Fibroblast of villous mesenchyme (primary cell): ENCODE results near the gene FAM174B. TPM values are rescaled to one million over a fixed set of nuclear protein-coding genes. Genes with fewer than 3 reads are reported as not detected.
A peak's percentile ranks its signal among the peaks of the same experiment; 100 is the strongest.

ENCODE experiments used
- DNase-seq: peaks from one replicate; pipeline ENCODE4 v3.0.0-alpha.2; 2010; ENCODE audit warnings: low read depth
- H3K4me3 ChIP-seq: 2 replicates; pipeline ENCODE4 v1.5.1; 2011; ENCODE audit warnings: low read depth, mild to moderate bottlenecking, low read length
- total RNA-seq: library from RNA; depleted of rRNA; stranded (reverse); fragments of >200 nt; gene quantifications from 2 replicates; pipeline ENCODE4 v1.2.3, GENCODE V29; 2012
- TF ChIP-seq, protein P1 (sequence below): IDR thresholded peaks from 2 replicates; pipeline ENCODE4 v1.5.1; 2012; ENCODE audit warnings: low read depth, mild to moderate bottlenecking, low read length; ENCODE audit not compliant: insufficient read depth

The FAM174B gene
- 0.97 and 3.9 TPM in 2 replicates for total RNA-seq

DNA sequence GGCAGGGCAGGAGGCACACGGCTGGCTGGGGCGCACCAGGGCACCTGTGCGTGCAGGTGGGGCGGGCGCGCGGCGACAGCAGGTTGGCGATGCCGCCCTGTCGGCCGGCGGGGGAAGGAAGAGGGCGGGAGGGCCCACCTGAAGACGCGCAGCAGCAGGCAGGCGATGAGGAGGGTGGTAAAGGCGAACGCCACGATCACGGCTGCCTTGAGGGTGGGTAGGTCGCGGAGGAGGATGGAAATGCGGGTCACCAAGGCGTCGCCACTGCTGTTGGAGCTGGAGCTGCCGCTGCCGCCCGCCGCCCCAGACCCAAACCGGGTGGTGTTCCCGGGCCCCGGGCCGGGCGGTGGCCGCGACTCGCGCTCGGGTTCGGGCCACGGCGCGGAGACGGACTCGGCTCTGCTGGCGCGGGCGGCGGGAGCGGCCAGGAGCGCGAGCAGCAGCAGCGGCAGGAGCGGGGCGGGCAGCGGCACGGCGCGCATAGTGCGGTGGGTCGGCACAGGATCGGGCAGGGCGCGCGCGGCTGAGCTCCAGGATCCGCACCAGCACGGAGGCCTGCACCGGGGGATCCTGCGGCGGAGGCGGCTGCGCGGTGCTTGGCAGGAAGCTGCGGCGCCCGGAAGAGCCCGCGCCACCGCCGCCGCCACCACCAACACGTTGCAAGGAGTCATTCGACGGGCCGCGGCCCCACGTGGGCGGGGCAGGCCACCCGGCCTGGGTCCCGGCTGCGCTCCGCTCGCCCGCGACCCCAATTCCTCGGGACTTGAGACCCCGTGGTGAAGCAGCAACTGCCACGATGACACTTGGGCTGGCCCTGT, at the start of gene FAM174B:
FAM174B (minus strand) TSS at position 598 of the 818 bp plus-strand sequence.
- DNase-seq = peak; percentile 25
- TF ChIP-seq, protein P1, sequence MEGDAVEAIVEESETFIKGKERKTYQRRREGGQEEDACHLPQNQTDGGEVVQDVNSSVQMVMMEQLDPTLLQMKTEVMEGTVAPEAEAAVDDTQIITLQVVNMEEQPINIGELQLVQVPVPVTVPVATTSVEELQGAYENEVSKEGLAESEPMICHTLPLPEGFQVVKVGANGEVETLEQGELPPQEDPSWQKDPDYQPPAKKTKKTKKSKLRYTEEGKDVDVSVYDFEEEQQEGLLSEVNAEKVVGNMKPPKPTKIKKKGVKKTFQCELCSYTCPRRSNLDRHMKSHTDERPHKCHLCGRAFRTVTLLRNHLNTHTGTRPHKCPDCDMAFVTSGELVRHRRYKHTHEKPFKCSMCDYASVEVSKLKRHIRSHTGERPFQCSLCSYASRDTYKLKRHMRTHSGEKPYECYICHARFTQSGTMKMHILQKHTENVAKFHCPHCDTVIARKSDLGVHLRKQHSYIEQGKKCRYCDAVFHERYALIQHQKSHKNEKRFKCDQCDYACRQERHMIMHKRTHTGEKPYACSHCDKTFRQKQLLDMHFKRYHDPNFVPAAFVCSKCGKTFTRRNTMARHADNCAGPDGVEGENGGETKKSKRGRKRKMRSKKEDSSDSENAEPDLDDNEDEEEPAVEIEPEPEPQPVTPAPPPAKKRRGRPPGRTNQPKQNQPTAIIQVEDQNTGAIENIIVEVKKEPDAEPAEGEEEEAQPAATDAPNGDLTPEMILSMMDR = no peak
- H3K4me3 ChIP-seq = peak within 1 kb of the TSS; percentile 23

DNA sequence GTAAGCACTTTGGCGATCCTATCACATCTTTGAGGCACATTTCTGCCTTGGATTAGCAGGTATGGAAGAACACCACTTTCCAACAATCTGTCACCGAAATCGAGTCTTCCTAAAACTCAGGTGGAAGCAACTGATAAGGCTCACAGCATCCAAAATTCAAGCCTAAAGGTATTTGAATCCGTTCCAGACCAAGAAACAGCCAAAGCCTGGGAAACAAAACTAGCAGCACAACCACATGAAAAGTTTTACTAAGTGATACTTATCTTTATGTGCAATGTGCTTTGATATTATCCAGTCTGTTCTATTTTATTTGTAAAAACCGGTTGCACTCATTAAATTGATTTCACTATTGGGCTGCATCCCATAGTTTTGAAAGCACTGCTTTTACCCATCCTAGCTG, 40.5 kb upstream of the FAM174B start:
- TF ChIP-seq, protein P1 = no peak
- no peak for DNase-seq
- no peak overlapping the region for H3K4me3 ChIP-seq

DNA sequence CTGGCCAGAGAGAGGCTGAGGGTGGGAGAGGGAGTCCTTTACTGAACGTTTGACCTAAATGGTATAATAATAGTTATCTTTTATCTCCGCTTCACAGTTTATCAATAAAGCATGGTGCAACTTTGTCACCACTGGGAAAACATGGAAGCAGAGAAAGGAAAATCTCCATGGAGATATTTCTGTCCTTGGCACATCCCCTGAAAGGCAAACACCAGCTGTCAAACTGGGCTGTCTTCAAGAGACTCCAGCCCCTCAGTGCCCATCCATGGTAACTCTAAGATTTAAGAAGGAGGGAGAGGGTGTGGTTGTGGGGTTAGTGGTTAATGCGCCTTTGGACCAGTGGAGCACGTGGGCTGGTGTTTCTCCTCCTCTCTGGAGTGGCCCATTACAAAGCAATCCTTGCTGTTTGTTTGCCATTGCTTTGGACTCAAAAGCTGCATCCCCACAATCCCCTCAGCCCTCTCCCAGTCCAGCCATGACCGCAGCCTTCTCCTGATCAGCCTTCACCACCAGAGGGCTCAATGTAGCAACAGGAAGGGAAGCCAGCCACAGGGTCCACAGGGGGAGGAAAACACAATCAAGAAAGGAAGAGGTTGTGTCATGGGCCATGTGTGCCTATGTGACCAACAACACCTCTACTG, 38.2 kb upstream of the FAM174B start:
- H3K4me3 ChIP-seq = no peak overlapping the region
- TF ChIP-seq, protein P1 = peak; percentile 63
- peak; percentile 35 for DNase-seq

DNA sequence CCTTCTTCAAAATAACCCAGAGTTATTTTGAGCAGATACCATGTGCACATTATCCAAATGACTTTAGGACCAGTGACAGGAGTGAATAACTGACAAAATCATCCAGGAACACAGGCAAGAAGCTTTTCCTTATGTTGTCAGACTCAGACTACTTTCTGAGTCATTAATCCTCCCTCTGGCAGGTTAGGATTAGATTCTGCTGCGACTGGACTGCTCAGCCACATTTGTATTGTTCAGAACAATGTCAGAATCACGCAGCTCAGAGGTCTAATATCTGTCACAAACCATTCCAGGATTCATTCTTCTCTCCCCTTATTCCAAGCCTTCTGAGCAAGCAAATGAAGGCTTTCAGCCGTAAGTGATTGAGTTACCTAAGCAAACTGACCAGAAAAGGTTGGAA, 34.8 kb upstream of the FAM174B start:
- DNase-seq = no peak
- TF ChIP-seq, protein P1 = no peak
- no peak overlapping the region for H3K4me3 ChIP-seq

DNA sequence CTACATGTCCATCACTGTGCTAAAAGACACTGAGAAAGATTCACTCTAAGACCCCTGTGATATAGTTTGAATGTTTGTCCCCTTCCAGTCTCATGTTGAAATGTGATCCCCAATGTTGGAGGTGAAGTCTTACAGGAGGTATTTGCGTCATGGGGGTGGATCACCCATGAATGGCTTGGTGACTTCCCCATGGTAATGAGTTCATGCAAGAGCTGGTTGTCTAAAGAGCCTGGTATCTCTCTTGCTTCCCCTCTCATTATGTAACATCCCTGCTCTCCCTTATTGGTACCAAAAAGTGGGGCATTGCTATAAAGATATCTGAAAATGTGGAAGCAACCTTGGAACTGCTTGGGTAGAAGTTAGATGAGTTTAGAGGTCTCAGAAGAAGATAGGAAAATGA, 32.2 kb upstream of the FAM174B start:
- DNase-seq = no peak

DNA sequence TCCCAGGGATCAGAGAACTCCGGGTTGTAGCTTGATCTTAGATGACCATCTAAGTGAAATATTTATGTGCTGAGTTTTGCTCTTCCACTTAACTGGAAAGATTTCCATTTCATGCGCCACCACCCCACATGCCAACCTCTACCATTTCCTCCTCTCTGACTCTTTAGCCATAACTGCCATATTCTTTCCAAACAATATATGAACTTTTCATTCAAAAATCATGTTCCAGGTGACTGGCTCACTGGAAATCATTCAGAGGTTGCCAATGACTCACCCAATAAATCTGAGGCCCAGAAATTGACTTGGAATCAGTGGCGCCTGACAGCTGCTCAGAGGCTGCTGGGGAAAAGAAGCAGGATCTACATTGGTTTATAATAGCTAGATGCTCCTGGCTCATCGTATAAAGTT, 31.6 kb upstream of the FAM174B start:
- TF ChIP-seq, protein P1 = no peak
- H3K4me3 ChIP-seq = no peak overlapping the region
- DNase-seq = no peak

More for the DNA sequence above, 32.2 kb upstream of the FAM174B start:
- H3K4me3 ChIP-seq = no peak overlapping the region
- TF ChIP-seq, protein P1 = no peak
